HG03108 (cell line): ENCODE measurements around the gene LPXN.

ENCODE experiments used
- ATAC-seq: cut with Tn5 transposase; IDR thresholded peaks from one replicate; pipeline ENCODE4 v1.9.1; 2021; ENCODE audit warnings: moderate library complexity; ENCODE audit not compliant: unreplicated experiment

LPXN gene

DNA sequence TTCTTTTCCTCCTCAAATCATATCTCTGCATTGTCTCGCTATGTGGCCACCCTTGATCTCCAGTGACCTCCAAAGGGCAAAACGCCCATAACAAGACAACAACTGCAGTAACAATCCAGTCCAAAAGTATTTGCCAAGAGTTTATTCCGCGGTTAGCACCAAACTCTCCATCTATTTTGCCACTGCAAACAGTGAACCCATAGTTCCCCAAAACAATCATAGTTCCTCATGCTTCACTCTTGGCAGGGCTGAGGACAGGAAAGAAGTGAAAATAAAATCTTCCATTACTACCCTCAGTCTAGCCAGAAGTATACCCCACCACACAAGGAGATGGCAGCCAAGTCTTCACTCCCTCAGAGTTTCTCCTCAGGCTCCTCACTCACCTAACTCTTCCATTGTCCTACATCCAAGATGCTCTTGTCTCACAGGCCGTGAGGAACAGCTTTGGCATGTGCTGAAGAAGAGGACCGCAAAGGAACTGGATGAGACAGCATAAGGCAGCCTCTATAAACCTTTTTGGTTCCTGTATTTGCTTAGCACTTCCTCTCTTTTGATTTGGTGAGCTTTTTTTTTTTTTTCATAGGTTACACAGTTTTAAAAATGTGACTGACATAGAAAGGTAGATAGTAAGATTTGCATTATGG lies at the start of gene LPXN:
LPXN (minus strand) TSS at position 480 of the 644 bp plus-strand sequence; CDS start at position 396, 84 bp downstream.
- no peak for ATAC-seq

DNA sequence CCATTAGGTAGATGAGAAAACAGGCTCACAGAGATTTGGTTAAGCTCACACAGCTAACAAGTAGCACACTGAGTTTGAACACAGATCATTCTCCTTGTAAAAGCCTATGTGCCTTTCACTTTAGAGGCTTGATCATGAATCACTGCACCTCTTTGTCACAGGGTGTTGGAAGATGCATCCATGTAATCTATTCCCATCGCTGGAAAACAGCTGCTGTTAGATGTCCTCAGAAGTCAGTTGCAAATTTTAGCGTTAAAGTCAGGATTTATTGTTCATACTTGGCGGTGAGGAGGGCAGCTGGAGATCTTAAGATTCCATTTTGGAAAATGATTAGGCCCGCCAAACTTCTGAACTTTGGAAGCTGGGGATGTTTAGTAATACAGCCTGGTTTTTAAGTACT lies 49.4 kb upstream of the LPXN start:
- ATAC-seq: no peak

DNA sequence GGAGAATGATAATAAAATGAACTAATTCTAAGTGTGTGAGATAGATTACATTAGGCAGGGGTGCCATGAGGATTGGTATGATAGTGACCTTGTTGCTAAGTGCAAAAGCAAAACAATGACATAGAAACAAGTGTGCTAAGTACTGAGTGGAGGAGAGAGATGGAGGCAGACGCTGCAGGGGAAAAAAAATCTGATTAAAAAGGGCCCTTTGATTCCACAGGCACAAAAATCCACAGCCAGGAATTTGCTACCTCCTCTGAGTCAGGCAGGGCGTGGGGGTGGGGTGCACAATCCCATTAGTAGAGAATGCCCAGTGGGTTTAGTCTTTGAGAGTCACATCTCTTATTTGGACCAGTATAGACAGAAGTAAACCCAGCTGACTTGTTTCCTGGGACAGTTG lies 46.7 kb upstream of the LPXN start, which contains the start of gene CNTF:
CNTF (plus strand) TSS at position 322 of the 400 bp plus-strand sequence. CDS start 88 bp downstream, outside the sequence.
- ATAC-seq: no peak

DNA sequence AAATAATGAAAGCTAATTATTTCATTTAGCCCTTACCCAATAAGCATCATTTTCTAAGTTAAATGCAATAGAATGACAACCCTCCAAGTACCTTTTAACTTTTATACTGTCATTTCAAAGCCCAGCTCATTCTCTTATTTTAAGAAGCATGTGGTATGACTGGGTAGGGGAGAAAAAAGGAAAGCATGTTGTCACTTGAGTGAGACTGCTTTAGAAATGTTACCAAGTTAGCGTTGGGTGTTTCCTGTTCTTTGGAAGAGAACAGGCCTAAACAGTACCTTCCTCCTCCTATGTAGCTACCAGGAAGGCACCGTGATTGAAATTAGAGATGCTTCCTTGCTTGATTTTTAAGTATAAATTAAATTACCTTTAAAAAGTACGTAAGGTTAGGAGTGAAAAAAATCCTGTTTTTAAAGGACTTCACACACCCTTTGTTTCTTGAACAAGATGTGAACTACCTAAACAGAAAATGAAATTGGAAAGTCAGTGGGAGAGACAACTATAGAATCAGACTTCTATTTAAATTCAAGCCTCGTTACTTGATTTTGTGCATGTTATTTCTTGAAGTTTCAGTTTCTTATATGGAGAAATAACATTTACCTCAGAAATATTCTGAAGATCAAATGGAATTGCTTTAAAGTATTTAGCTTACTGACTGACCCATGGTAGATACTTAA lies 46.1 kb upstream of the LPXN start:
- no peak for ATAC-seq

DNA sequence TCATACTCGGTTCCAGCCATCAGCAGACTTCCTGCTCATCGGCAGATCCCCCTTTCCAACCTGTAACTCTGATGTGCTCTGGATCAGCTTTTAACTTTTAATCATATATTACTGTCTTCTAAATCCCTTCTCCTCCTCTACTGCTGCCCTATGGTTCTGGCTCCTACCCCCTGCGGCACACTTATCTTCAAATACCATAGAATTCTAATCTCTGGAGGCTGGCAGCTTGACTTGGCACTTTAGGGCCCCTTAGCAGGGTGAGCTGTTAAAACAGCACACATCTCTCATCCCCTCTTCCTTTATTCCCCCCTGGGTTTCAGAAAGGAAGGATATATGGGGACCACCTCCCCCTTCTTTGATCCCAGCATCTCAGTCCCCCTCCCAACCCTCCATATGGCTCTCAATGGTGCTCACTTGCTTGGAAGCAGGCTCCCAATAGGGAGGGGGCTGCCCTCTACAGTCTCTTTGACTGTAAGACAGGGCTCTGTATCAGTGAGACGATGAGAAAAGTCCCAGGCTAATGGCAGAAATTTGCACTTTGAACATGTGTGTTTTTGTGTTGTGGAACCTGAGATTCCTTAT lies 42.4 kb upstream of the LPXN start:
- ATAC-seq: no peak

DNA sequence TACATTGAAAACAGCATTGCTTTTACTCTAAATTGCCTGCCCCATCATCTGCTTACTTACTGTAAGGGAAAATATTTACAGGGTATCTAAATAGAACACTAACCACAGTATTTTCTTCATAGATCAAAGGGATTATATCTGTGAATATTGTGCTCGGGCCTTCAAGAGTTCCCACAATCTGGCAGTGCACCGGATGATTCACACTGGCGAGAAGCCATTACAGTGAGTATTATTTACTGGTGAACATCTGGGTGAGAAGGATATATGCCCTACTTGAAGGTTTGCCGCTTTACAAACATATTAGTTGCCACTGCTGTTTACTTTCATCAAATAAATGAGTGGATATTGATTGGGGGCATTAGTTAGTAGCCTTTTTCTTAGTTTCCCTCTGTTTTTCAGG lies 40.9 kb upstream of the LPXN start:
- ATAC-seq: no peak

DNA sequence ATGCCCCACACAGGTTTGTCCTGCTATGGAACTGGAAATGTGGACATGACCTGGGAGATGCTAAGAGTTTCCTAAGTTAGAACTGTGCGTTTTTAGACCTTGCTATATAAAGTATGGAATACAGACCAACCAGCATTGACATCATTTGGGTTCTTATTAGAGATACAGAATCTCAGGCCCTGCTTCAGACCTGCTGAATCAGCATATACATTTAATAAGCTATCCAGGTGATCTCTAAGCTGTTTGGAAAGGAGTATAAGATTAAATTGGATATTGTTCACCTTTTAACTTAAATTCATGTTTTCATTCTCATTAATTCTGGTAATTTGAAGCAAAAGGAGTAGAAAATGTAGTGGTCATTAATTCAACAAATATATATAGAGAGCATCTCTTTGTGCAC lies 39.9 kb upstream of the LPXN start:
- ATAC-seq: no peak

DNA sequence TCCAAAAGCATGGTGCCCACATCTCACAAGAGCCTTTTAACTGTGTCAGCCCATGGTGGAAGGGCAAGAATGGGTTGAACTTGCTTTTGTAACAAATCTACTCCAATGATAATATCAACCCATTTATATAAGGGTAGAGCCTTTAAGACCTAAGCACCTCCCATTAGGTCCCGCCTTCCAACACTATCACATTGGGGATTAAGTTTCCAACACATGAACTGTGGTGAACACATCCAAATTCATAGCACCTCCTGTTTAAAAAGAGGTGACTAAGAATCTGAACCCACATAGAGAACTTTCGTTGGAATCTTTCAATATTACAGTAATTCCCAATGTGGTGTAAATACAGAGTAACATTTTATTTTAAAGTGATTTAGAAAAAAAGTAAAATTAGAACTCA lies 37.6 kb upstream of the LPXN start:
- ATAC-seq: no peak

DNA sequence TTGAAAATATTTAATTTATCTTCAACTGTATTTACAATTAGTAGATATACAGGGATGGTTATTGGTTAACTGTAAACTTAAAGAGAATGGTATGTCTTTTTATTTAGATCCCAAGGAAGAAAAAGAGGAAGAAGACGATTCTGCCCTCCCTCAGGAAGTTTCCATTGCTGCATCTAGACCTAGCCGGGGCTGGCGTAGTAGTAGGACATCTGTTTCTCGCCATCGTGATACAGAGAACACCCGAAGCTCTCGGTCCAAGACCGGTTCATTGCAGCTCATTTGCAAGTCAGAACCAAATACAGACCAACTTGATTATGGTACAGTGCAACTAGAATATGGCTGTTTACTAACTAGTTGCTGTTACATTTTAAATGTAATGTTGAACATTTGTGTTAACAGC lies 34.1 kb upstream of the LPXN start:
- no peak for ATAC-seq

DNA sequence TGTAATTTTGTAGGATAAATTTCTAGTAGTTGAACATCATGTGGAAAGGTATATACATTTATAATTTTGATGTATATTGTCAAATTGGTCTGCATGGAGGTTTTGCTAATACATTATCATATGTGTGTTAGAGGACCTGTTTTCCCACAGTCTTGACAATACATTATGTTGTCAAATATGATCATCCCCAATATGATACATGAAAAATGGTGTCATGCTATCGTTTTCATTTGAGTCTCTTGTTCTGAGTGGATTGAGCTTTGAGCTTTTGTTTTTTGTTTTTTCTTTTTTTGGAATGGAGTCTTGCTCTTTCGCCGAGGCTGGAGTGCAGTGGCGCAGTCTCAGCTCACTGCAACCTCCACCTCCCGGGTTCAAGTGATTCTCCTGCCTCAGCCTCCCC lies 32.7 kb upstream of the LPXN start:
- no peak for ATAC-seq

DNA sequence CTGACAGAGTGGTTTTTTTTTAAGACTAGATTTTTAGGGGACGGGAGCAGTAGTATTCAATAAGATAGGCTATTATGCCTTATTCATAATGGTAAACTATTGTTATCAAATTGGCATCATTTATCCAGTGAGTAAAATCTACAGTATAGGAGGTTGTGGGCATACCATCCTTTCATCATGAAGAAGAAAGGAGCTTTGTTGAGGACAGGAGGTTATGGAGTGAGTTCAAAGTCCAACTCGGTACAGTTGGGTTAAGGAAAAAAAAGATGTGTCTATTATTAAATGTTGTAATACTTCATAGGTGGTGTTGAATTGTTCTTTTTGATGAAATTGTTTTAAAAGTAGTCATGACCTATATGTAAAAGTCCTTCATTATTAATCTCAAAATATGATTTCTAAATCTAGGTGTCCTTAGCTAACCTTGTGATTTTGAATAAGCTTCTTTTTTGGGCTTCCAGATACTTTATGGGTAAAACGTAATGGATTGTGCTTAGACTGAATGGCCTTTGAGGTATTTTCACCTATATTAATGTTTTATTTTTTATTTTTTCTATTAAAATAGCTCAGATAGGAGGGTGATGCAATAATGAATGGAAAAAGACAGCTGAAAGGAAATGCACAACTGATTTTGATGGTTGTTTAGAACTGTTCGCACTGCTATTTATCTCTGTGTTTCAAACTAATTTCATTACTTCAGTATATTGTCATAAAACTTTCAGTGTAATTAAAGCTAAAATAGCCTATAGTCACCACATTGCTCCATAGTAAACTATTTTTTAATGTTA lies 31.5 kb upstream of the LPXN start:
- no peak for ATAC-seq

DNA sequence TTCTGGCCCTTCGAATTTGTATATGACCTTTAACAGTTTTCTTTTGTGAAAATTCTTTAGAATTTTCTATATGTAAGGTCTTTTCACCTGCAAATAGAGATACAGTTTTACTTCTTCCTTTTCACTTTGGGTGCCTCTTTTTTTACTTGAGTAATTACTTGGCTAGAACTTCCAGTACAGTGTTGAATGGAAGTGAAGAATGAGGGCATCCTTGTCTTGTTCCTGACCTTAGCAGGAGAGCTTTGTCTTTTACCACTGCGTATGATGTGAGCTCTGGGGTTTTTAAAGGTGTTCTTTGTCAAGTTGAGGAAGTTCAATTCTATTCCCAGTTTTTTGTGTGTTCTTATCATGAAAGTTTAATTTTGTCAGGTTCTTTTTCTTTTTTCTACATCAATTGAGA lies 24.9 kb upstream of the LPXN start:
- ATAC-seq: no peak

DNA sequence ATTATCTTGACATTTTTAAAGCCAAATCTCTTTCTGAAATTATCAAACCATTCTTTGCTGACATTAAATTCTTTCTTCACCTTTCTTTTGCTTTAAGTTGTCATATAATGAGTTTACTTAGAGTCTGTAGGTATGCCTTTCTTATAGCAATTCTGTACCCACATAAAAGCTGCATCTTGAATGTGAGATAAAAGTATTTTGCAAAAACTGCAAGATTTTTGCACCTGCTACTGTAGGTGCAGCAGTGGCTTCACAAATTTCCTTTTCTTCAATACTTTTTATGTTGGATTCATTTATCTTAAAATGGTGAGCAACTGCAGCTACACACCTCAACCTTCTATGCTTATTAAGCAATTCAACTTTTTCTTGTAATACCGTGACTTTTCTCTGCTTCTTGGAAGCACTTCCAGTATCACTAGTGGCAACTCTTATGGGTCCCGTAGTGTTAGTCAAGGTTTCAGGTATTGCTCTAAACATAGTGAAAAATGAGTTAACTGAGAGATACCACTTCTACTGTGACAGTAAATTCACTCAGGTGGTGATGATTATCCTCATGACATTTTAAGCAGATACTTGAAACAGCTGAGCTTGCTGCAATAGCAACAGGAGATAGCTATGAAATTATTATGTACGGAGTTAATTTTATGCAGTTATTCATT lies 22.0 kb upstream of the LPXN start:
- ATAC-seq: no peak

DNA sequence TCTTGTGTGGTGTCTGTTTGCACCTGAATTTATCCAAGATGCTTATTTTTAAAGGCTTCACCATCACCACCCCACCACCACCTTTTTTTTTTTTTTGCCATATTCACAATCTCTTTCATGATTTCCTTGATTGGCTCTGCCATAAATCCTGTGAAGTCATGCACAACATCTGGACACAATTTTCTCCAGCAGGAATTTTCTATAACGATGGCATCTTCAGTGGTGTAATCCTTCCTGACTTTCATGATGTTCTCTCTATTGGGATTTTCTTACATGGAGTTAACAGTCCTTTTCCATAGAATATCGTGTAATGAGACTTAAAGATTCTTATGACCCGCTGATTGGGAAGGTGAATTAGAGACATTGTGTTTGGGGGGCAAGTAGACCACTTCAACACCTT lies 21.0 kb upstream of the LPXN start:
- ATAC-seq: no peak

DNA sequence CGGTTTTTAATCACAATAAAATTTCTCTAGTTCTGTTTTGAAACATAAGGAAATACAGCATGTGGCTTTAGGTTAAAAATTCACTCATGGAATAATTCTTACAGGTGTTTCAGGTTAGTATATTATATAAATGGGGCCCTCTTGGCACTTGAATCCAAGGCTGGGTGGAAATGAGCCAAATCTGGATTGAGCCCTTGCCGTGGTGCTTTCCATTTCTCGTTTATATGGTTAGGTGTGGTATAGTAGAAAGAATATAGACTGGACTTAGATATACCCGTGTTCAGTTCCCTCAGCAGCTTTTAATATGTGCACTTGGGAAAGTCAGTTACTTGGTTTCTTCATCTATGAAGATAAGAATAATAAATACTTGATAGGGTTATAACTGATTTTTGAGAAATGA lies 19.2 kb upstream of the LPXN start:
- ATAC-seq: no peak

DNA sequence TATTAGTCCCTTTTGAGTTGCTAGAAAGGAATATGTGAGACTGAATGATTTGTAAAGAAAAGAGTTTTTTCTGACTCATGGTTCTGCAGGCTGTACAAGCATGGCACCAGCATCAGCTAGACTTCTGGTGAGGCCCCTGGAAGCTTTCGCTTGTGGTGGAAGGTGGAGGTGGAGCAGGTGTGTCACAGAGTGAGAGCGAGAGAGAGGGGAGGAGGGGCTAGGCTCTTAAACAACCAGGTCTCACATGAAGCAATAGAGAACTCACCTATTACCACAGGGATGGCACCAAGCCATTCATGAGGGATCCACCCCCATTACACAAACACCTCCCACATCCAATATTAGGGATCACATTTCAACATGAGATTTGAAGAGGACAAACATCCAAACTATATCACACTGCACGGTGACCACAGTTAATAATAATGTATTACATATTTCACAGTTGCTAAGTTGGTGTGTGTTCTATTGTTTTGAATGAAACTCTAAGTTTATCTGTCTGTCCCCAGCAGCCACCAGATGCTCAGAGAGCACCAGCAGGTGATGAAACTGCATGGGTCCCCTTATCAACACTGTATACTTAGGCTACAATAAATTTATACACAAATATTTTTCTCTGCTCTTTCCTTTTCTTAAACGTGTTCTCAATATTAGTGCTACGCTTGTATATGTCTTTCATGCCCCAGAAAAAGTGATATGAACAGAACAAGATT lies 17.3 kb upstream of the LPXN start:
- no peak for ATAC-seq

DNA sequence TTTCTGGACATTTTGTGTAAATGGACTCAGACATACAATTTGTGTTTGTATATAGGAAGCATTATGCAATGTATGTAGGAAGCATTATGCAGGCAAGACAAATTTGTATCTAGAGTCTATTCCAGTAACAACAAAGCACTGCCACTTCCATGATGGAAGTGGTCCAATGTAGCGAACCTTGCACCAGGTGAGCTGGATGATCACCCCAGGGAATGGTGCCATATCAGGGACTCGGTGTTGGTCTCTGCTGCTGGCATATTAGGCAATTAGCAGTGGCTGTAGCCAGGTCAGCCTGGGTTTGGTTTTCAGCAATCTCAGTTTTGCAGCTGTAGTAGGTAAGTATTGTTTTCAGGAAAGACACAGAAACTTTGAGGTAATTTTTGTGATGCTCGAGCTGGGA lies 16.0 kb upstream of the LPXN start:
- ATAC-seq: no peak

DNA sequence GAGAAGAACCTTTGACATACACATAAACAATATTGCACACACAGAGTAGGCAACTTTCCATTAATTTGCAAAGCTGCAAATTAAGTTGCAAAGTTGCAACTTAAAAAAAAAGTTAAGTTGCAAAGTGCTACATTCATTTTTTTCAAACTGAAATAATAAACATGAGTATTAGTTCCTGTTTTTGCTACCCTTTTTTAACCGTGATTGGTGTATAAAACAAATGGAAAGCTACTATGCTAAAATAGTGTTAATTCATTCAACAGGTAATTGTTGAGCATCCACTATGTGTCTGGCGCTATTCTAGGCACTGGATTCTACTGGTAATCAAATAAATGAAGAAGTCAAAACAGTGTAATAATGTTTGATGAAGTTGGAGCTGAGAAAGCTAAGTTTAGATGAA lies 11.3 kb upstream of the LPXN start:
- ATAC-seq: no peak

DNA sequence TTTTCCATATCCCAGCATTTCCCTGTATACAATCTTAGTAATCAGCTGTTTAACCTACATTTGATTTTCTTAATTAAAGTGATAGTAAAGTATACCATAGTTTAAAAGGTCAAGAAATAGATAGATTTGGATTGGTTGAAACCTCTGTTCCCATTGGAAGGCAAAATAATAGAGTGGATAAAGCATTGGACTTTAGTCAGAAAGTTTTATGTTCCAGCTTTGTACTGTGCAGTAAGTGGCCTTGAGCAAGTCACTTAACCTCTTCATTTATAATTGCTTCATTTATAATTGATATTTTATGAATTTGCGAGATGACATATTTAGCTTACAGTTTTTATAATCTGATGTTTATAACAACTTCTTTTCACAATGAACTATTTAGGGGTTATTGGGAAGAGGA lies 6.8 kb upstream of the LPXN start:
- ATAC-seq: no peak

DNA sequence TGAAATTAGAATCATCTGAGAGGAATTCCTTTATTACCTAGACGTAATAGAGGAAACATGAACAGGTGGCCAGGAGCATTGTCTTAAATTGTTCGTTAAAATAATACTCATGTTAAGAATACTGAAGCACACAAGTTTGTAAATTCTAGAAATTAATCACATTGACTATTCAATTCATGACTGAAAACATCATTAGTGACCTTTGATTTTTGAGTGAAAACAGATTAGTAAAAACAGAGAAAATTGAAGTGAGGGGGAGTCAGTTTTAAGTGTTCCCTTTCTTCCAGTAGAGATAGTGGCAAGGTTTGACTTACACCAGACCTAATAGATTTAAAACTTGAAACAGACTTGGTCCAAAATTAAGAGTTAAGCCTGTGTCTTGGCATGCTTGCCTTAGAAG lies 4.7 kb upstream of the LPXN start:
- no peak for ATAC-seq
